KBM-7 (cell line): ENCODE data around the gene ULK4.
"Not testable (repeated sequence)": the region's sequence is repeated elsewhere in the genome, so short reads cannot be mapped to it uniquely, and the experiment has no call there.

Source experiments
- DNase-seq: peaks from one replicate; pipeline ENCODE4 v3.0.0-alpha.2; 2015
- in situ Hi-C: fragments of 300-500 bp; cut with MboI; formaldehyde crosslinking; loops from 2 replicates; pipeline ENCODE4 v1.14.3; 2020; ENCODE audit warnings: low sequenced_read_pairs, low pct_unique_long_range_greater_than_20kb, mixed read lengths

Gene ULK4

GRCh38 chr3:41881233-41881821 is 80.6 kb downstream of the ULK4 start:
- in situ Hi-C loops = loop anchor here (25.0 kb wide), 1 partner anchor 556 kb away; no protein-coding TSS in a partner anchor
- peak; percentile 68 for DNase-seq

GRCh38 chr3:41880387-41880786 is 81.5 kb downstream of the ULK4 start:
- DNase-seq = no peak
- in situ Hi-C loops = loop anchor here (25.0 kb wide), 1 partner anchor 557 kb away; no protein-coding TSS in a partner anchor

DNA sequence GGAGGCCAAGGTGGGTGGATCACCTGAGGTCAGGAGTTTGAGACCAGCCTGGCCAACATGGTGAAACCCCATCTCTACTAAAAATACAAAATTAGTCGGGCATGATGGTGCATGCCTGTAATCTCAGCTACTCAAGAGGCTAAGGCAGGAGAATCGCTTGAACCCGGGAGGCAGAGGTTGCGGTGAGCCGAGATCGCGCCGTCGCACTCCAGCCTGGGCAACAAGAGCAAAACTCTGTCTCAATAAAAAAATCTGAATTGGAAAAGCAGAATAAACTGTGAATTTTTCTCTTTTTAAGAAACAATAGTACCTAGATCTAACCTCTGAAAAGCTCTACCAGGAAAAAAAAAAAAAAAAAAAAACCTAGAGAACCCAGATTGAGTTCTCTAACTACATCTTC is 84.2 kb downstream of the ULK4 start:
- in situ Hi-C loops = loop anchor here (25.0 kb wide), 1 partner anchor 560 kb away; no protein-coding TSS in a partner anchor

DNA sequence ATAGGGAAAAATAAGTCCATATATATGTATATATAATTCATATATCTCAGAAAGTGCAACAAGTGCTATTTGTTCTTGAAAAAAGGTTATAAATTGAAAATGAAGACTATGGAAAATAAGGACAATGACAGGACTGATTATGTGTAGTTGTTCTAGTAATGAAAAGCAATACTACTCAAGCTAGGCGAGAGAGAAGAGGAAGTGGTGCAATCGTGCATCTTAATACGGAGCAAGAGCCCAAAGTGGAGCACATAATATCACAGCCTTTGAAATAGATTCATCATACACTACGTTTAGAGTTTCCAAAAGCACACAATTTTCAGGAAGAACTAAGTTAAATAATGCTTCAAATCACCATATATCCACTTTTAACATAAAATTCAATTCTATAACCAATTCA is 87.9 kb downstream of the ULK4 start:
- DNase-seq = no peak
- in situ Hi-C loops = loop anchor here (25.0 kb wide), 1 partner anchor 1287 kb away; no protein-coding TSS in a partner anchor

More for the DNA sequence above, 84.2 kb downstream of the ULK4 start:
- not testable (repeated sequence) for DNase-seq

- in situ Hi-C loops = loop anchor here (25.0 kb wide), 1 partner anchor 1285 kb away; no protein-coding TSS in a partner anchor
- no peak for DNase-seq
Measured at GRCh38 chr3:41872157-41872556, 89.7 kb downstream of the ULK4 start.

DNA sequence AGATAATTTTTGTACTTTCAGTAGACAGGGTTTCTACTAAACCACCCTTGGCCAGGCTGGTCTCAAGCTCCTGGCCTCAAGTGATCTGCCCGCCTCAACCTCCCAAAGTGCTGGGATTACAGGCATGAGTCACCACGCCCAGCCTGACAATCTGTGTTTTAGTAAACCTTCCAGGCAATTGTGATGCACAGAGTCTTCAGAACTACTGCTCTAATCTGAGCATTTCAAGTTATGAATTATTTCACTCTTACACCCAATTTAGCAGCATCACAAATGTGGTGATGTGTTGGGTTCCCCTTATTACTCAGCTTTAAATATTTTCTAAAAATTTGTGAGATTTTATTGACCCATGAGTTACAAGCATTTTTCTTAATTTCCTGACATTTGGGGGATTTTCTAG is 94.4 kb downstream of the ULK4 start:
- DNase-seq = no peak
- in situ Hi-C loops = loop anchor here (25.0 kb wide), 1 partner anchor 1280 kb away; no protein-coding TSS in a partner anchor

GRCh38 chr3:41866298-41866697 is 95.6 kb downstream of the ULK4 start:
- DNase-seq = no peak
- in situ Hi-C loops = loop anchor here (25.0 kb wide), 1 partner anchor 1279 kb away; no protein-coding TSS in a partner anchor

GRCh38 chr3:41863024-41863423 is 98.9 kb downstream of the ULK4 start:
- no peak for DNase-seq
- in situ Hi-C loops = loop anchor here (25.0 kb wide), 1 partner anchor 1276 kb away; no protein-coding TSS in a partner anchor

DNA sequence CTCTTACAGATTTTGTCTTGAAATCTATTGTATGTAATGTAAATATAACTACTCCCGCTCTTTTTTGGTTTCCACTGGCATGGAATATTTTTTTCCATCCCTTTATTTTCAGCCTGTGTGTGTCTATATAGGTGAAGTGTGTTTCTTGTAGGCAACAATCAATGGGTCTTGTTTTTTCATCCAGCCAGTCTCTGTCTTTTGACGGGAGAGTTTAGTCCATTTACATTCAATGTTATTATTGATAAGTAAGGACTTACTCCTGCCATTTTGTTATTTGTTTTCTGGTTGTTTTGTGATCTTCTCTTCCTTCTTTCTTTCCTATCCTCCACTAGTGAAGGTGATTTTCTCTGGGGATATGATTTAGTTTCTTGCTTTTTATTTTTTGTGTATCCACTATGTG is 101.4 kb downstream of the ULK4 start:
- not testable (repeated sequence) for DNase-seq
- in situ Hi-C loops = loop anchor here (25.0 kb wide), 1 partner anchor 1273 kb away; no protein-coding TSS in a partner anchor

- in situ Hi-C loops = loop anchor here (25.0 kb wide), 1 partner anchor 1268 kb away; no protein-coding TSS in a partner anchor
- DNase-seq = no peak
Measured at GRCh38 chr3:41854956-41855355, 106.9 kb downstream of the ULK4 start.

DNA sequence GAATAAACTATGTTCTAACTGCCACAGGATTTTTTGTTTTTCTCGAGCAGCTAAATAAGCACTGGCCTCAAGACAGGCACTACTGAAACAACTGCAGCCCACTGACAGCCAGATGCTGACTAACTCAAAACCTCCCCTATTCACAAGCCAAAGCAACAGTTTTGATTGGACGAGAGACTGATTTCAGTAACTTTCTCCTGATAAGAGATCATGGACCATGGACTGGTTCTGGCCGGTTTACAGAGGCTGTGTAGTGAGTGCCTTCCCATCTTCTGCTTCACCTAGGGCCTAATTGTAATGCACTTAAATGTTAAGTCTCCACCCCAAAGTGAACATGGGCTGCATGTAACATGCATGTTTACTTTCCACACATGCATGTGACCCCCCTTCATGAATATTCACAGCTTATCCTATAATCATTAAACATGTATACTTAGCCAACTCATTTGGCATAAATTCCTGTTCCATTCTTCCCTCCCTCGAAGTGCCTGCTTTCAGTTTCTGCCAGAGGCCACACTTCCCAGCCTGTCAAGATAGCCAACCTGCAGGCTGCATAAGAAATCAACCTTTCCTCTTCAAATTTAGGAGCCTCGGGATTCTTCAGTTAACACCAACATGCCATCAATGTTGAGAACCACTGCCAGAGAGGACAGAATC is 108.2 kb downstream of the ULK4 start:
- DNase-seq = no peak
- in situ Hi-C loops = loop anchor here (25.0 kb wide), 1 partner anchor 1266 kb away; no protein-coding TSS in a partner anchor

DNA sequence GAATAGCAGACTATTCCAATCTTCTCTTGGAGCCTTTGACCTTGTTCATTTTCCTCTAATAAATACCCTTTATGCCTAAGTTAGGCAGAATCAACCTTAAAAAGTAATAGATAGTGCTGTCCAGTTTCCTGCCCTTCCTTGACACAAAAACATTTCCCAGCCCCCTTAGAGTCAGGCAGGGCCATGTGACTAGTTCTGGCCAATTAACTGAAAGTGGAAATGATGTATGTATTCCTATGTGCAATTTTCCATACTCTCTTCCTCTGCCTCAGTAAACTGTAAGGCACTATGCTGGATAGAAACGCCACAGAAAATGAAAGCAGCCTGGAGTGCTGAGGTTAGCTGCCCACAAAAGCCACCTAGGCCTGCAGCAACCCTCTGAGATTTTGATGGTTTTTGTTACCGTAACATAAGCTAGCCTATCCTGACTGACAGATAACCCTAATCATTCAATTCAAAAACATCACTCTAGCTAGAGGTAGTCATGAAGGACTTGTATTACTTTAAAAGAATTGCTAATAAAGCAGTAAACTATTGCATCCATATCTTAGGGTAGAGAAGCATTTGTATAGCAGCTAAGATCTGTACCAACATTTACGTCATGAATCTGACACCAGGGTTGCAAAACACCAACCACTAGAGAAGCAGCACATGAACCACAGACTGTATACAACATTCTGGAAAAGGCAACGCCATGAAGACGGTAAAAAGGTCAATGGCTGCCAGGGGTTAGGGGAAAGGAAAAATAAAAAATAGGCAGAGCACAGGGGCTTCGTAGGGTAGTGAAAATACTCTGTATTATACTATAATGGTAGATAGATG is 112.9 kb downstream of the ULK4 start:
- no peak for DNase-seq
- in situ Hi-C loops = no loop called here

DNA sequence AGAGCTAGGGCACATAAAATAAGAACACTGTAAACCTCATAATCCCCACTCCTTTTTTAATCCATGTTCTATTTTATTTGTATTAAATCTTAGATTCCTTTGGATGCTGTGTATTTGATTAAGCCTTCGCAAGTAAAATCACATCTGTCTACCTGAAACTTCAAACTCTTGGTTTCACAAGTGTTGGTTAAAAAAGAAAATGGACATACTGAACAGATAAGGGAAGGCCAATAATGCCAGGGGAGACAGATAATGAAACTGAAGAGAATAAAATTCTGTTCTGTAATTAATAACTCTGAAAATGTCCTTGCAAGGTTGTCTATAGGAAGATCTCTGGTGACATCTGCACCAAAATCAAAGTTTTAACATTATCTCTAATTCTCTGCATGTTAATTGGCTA is 114.2 kb downstream of the ULK4 start:
- no peak for DNase-seq
- in situ Hi-C loops = no loop called here

GRCh38 chr3:41846850-41847249 is 115.1 kb downstream of the ULK4 start:
- in situ Hi-C loops = no loop called here
- no peak for DNase-seq

DNA sequence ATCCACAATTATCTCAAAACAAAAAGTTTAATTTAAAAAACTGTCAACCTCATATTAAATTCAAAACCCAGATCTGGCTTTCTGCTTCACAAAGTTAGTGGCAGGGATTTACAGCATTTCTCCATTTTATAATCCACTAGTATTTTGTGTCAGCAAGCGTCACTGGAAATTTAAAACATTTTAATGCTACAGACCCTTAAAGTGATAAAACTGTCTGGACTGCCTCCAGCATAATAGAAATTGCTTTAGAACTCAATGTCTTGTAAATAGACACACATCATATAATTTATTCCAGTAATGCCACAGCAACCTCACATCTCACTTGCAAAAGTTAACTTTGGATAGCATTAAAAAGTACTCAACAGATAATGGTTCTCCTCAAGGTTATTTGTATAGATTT is 116.1 kb downstream of the ULK4 start:
- no peak for DNase-seq
- in situ Hi-C loops = no loop called here

- DNase-seq, in situ Hi-C loops: not testable (repeated sequence)
Measured at GRCh38 chr3:41844256-41844655, 117.6 kb downstream of the ULK4 start.

DNA sequence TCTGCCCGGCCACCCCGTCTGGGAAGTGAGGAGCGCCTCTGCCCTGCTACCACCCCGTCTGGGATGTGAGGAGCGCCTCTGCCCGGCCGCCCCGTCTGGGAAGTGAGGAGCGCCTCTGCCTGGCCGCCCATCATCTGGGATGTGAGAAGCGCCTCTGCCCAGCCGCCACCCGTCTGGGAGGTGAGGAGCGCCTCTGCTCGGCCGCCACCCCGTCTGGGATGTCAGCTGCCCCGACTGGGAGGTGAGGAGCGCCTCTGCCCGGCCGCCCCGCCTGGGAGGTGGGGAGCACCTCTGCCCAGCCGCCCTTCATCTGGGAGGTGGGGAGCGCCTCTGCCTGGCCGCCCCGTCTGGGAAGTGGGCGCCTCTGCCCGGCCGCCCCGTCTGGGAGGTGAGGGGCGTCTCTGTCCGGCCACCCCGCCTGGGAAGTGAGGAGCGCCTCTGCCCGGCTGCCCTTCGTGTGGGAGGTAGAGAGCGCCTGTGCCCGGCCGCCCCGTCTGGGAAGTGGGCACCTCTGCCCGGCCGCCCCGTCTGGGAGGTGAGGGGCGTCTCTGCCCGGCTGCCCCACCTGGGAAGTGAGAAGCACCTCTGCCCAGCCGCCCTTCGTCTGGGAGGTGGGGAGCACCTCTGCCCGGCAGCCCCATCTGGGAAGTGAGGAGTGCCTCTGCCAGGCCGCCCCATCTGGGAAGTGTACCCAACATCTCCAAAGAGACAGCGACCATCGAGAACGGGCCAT is 120.8 kb downstream of the ULK4 start:
- in situ Hi-C loops, DNase-seq: not testable (repeated sequence)

- in situ Hi-C loops = no loop called here
- DNase-seq = no peak
Measured at GRCh38 chr3:41836360-41837134, 125.4 kb downstream of the ULK4 start.
